ENCODE data around the gene MYH4. TPM values are rescaled to one million over a fixed set of nuclear protein-coding genes. Genes with fewer than 3 reads are reported as not detected.

MYH4 gene
- total and polyA plus RNA-seq, 2 of the 8 experiments (the other 6 are each of a cell fraction or from before 2014, with no cell fraction given), result not detected

DNA sequence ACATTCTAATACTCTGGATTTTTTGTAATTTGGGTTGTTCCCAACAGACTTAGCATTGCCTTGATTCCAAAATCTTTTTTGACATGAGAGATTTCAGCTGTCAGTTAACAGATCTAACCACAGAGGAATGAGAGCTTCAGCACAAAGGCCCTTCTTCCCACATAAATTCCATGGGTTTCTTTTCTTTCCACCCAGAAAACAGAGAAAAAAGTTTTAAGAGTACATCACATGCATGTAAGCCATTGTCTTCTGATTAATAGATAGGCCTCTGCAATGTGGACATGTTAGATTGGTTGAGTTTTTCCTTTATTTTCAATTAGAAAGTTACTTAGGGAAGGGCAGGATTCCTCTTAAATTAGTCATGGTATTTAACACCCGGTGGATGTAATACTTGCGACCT is 48.5 kb downstream of the MYH4 start:
- H3K36me3 ChIP-seq (ENCODE audit: control insufficient read depth in 2 of 4, insufficient read depth in 4 of 4, low read length in 3 of 4), result no peaks in the 10 kb centered on the region
- H2AFZ ChIP-seq (ENCODE audit: low read length), result no peak overlapping the region
- no peak overlapping the region for H4K5ac ChIP-seq (ENCODE audit: insufficient read length, low read depth, low read length)
- no peak overlapping the region for H3K18ac ChIP-seq (ENCODE audit: extremely low read depth, low read length)
- no peak overlapping the region for H3K4me3 ChIP-seq (ENCODE audit: extremely low read depth in 1 of 4, insufficient read depth in 2 of 4, low read depth in 3 of 4, low read length in 4 of 4)
- H2AK5ac ChIP-seq (ENCODE audit: low read depth, low read length), result no peak overlapping the region
- POLR2A ChIA-PET (ENCODE audit: partially characterized antibody), result no interaction called here
- H4K91ac ChIP-seq (replicated peaks; ENCODE audit: insufficient read length, low read length), result no peak overlapping the region
- WGBS, 2 experiments (ENCODE audit: extremely low coverage in 1 of 2, insufficient coverage in 1 of 2, insufficient read length in 1 of 2, insufficient replicate concordance in 2 of 2, low coverage in 1 of 2, low lambda C conversion rate in 2 of 2, missing lambda C conversion rate in 1 of 2), result 86% methylated on average over 2 of the region's 2 CpGs; no CpG with 5 or more reads in 1 of the 2 experiments
- no peak overlapping the region for H2BK12ac ChIP-seq (ENCODE audit: low read depth, low read length)
- CTCF ChIA-PET (ENCODE audit: partially characterized antibody), result interaction anchor here (0.7 to 1.8 kb wide), 5 partner anchors 21 to 197 kb away, joined by 3 to 6 read pairs (median 3); no protein-coding TSS in a partner anchor
- TF ChIP-seq TEAD4 (IDR thresholded peaks at IDR 0.05; ENCODE audit: low read depth, low read length) (no peak), RXRA (IDR thresholded peaks at IDR 0.05; ENCODE audit: insufficient read depth, low read depth, low read length) (no peak), NRF1 (IDR thresholded peaks at IDR 0.05; ENCODE audit: low read depth, low read length) (no peak), SUZ12 (IDR thresholded peaks at IDR 0.05; ENCODE audit: low read length) (no peak), BCL11A (IDR thresholded peaks at IDR 0.05; ENCODE audit: low read depth in 2 of 2, low read length in 2 of 2) (no peak), HDAC6 (IDR thresholded peaks at IDR 0.05; ENCODE audit: low read depth, low read length) (no peak), KDM5A (IDR thresholded peaks at IDR 0.05; ENCODE audit: low read length) (no peak), USF2 (IDR thresholded peaks at IDR 0.05; ENCODE audit: low read length) (no peak), ZNF274 (IDR thresholded peaks at IDR 0.05; ENCODE audit: borderline replicate concordance, extremely low read depth, low read length) (no peak), EGR1 (IDR thresholded peaks at IDR 0.05; ENCODE audit: borderline replicate concordance, low read depth, low read length) (no peak), CHD1 (IDR thresholded peaks at IDR 0.05; ENCODE audit: low read depth, low read length) (no peak), FOSL1 (IDR thresholded peaks at IDR 0.05; ENCODE audit: insufficient read depth, low read depth, low read length) (no peak), EZH2 (IDR thresholded peaks at IDR 0.05; ENCODE audit: low read depth, low read length, severe bottlenecking) (no peak)
- FAIRE-seq (no peak), DNase-seq (ENCODE audit: low read depth in 1 of 2, low spot score in 2 of 2) (no peak)
- H3K27me3 ChIP-seq (replicated peaks in 1 of 4; ENCODE audit: control insufficient read depth in 3 of 4, extremely low read depth in 1 of 4, insufficient read depth in 3 of 4, low read length in 3 of 4), result no peaks in the 10 kb centered on the region
- no peak overlapping the region for H3K9ac ChIP-seq (replicated peaks in 1 of 4; ENCODE audit: extremely low read depth in 1 of 4, low read depth in 3 of 4, low read length in 3 of 4)
- no peaks in the 10 kb centered on the region for H3K79me2 ChIP-seq (ENCODE audit: control insufficient read depth in 1 of 2, insufficient read depth in 2 of 2, low read length in 2 of 2)
- H3K4ac ChIP-seq (replicated peaks; ENCODE audit: insufficient read length, low read depth, low read length), result no peak overlapping the region
- H3K23me2 ChIP-seq (ENCODE audit: low read depth, low read length), result no peaks in the 10 kb centered on the region; the same call in 1 of the 2 replicates
- H2BK5ac ChIP-seq (ENCODE audit: low read depth, low read length), result no peak overlapping the region
- H2BK15ac ChIP-seq (ENCODE audit: low read length), result no peak overlapping the region
- no peak overlapping the region for H3K14ac ChIP-seq (ENCODE audit: insufficient read length)
- no peak overlapping the region for H3K27ac ChIP-seq (ENCODE audit: low read depth, low read length)
- no peak overlapping the region for H4K8ac ChIP-seq (ENCODE audit: extremely low read depth, insufficient read depth, low read length)
- H3K4me2 ChIP-seq (ENCODE audit: insufficient read depth in 1 of 2, low read depth in 2 of 2, low read length in 2 of 2), result no peak overlapping the region
- H3K79me1 ChIP-seq (ENCODE audit: low read depth, low read length), result no peaks in the 10 kb centered on the region
- no peak overlapping the region for H3K23ac ChIP-seq (ENCODE audit: insufficient read length)
- H3K4me1 ChIP-seq (replicated peaks in 1 of 4; ENCODE audit: control insufficient read depth in 3 of 4, insufficient read depth in 4 of 4, low read length in 3 of 4), result peaks cover 0 to 5% (median 1%) of the 10 kb centered on the region in 4 experiments; a peak in 3 of 7 replicates
- no peak overlapping the region for H2BK120ac ChIP-seq (replicated peaks; ENCODE audit: low read depth, low read length)
- no peak overlapping the region for H2BK20ac ChIP-seq (ENCODE audit: low read length)
- H3K9me3 ChIP-seq (ENCODE audit: insufficient read depth in 2 of 2, low read depth in 1 of 2, low read length in 1 of 2), result no peaks in the 10 kb centered on the region
- H4K20me1 ChIP-seq (replicated peaks in 1 of 2; ENCODE audit: control insufficient read depth in 1 of 2, insufficient read depth in 2 of 2, low read length in 2 of 2), result no peaks in the 10 kb centered on the region
- H3K56ac ChIP-seq (replicated peaks; ENCODE audit: insufficient read length, low read depth, low read length), result no peak overlapping the region
